HEK293 (cell line): ENCODE results near the gene RASA2.

Experiments
- CTCF ChIA-PET: fragments of 350-600 bp; formaldehyde crosslinking; extraction: SDS; loops from one replicate; lab custom pipeline; 2021; ENCODE audit warnings: antibody characterized with exemption; lab: Yijun Ruan, JAX
- POLR2A ChIA-PET: fragments of 300-600 bp; formaldehyde crosslinking; extraction: SDS; loops from one replicate; lab custom pipeline; 2020; ENCODE audit warnings: antibody characterized with exemption, inconsistent platforms; lab: Yijun Ruan, JAX
- H3K27ac ChIP-seq: fragments of 200-500 bp; sonication (Bioruptor generic); 2 replicates; pipeline ENCODE4 v1.5.1; 2014; ENCODE audit warnings: low read depth, low read length, control low read depth, inconsistent platforms; ENCODE audit errors: extremely low read depth
- H3K36me3 ChIP-seq, 2 experiments: fragments of 200-500 bp in 1 of 2; sonication (Bioruptor generic) in 1 of 2; 1 replicate in 1 of 2; 2 replicates in 1 of 2; pipeline ENCODE4 v1.5.1; 2014 to 2017; ENCODE audit warnings: inconsistent platforms in 2 of 2, low read length in 2 of 2; ENCODE audit not compliant: control insufficient read depth in 2 of 2, insufficient read depth in 1 of 2
- H3K4me1 ChIP-seq: fragments of 200-500 bp; sonication (Bioruptor generic); 2 replicates; pipeline ENCODE4 v1.5.1; 2014; ENCODE audit warnings: mild to moderate bottlenecking, low read length, inconsistent platforms; ENCODE audit not compliant: control insufficient read depth, insufficient read depth
- H3K4me3 ChIP-seq: 2 replicates; pipeline ENCODE4 v1.5.1; 2011; ENCODE audit warnings: low read depth, mild to moderate bottlenecking, control low read depth, low read length, moderate library complexity
- H3K9me3 ChIP-seq: fragments of 200-500 bp; sonication (Bioruptor generic); 2 replicates; pipeline ENCODE4 v1.5.1; 2014; ENCODE audit warnings: low read depth, low read length, inconsistent platforms; ENCODE audit not compliant: control insufficient read depth, insufficient read depth
- BCL11A ChIP-seq: fragments of 450-650 bp; formaldehyde crosslinking; IDR thresholded peaks from 2 replicates; pipeline ENCODE4 v1.5.1; 2016; ENCODE audit warnings: low read depth, missing biosample characterization, missing genetic modification characterization
- FEZF1 ChIP-seq: fragments of 450-650 bp; formaldehyde crosslinking; IDR thresholded peaks from 2 replicates; pipeline ENCODE4 v1.5.1; 2016; ENCODE audit warnings: missing biosample characterization, missing genetic modification characterization
- GLIS1 ChIP-seq: fragments of 450-650 bp; formaldehyde crosslinking; IDR thresholded peaks from 2 replicates; pipeline ENCODE4 v1.5.1; 2016; ENCODE audit warnings: missing biosample characterization, missing genetic modification characterization
- KLF10 ChIP-seq: fragments of 450-650 bp; IDR thresholded peaks from 2 replicates; pipeline ENCODE4 v1.5.1; 2018; ENCODE audit warnings: missing biosample characterization, mild to moderate bottlenecking, missing genetic modification characterization
- MYNN ChIP-seq: fragments of 450-650 bp; formaldehyde crosslinking; IDR thresholded peaks from 2 replicates; pipeline ENCODE4 v1.5.1; 2016; ENCODE audit warnings: missing biosample characterization, missing genetic modification characterization, borderline replicate concordance
- OSR2 ChIP-seq: fragments of 450-650 bp; formaldehyde crosslinking; IDR thresholded peaks from 2 replicates; pipeline ENCODE4 v1.5.1; 2016; ENCODE audit warnings: missing biosample characterization, missing genetic modification characterization
- RBAK ChIP-seq: fragments of 450-650 bp; formaldehyde crosslinking; IDR thresholded peaks from 2 replicates; pipeline ENCODE4 v1.5.1; 2016; ENCODE audit warnings: missing biosample characterization, missing genetic modification characterization
- SP7 ChIP-seq: fragments of 450-650 bp; formaldehyde crosslinking; IDR thresholded peaks from 2 replicates; pipeline ENCODE4 v1.5.1; 2016; ENCODE audit warnings: missing biosample characterization, missing genetic modification characterization
- TCF7L2 ChIP-seq: IDR thresholded peaks from 2 replicates; pipeline ENCODE4 v1.6.1; 2011; ENCODE audit warnings: low read depth, mild to moderate bottlenecking, inconsistent platforms, low read length, moderate library complexity, borderline replicate concordance
- WT1 ChIP-seq: fragments of 450-650 bp; formaldehyde crosslinking; IDR thresholded peaks from 2 replicates; pipeline ENCODE4 v1.5.1; 2016; ENCODE audit warnings: missing biosample characterization, missing genetic modification characterization
- YY1 ChIP-seq: fragments of 450-650 bp; formaldehyde crosslinking; IDR thresholded peaks from 2 replicates; pipeline ENCODE4 v1.5.1; 2018; ENCODE audit warnings: missing biosample characterization, missing genetic modification characterization
- ZIC2 ChIP-seq: fragments of 450-650 bp; formaldehyde crosslinking; IDR thresholded peaks from 2 replicates; pipeline ENCODE4 v1.5.1; 2016; ENCODE audit warnings: missing biosample characterization, missing genetic modification characterization
- ZNF23 ChIP-seq: fragments of 450-650 bp; formaldehyde crosslinking; IDR thresholded peaks from 2 replicates; pipeline ENCODE4 v1.5.1; 2016; ENCODE audit warnings: missing biosample characterization, missing genetic modification characterization, borderline replicate concordance
- ZNF335 ChIP-seq: fragments of 450-650 bp; formaldehyde crosslinking; conservative IDR thresholded peaks from 2 replicates; pipeline ENCODE4 v1.5.1; 2016; ENCODE audit warnings: missing biosample characterization, missing genetic modification characterization
- ZSCAN16 ChIP-seq: fragments of 450-650 bp; formaldehyde crosslinking; IDR thresholded peaks from 2 replicates; pipeline ENCODE4 v1.5.1; 2016; ENCODE audit warnings: missing biosample characterization, missing genetic modification characterization
- TF ChIP-seq, protein P1 (sequence below): fragments of 450-650 bp; formaldehyde crosslinking; IDR thresholded peaks from 2 replicates; pipeline ENCODE4 v1.5.1; 2016; ENCODE audit warnings: missing biosample characterization, missing genetic modification characterization, low read depth
- TF ChIP-seq, protein P2 (sequence below): fragments of 450-650 bp; formaldehyde crosslinking; IDR thresholded peaks from 2 replicates; pipeline ENCODE4 v1.5.1; 2016; ENCODE audit warnings: missing biosample characterization, missing genetic modification characterization
- TF ChIP-seq, protein P3 (sequence below): fragments of 450-650 bp; formaldehyde crosslinking; IDR thresholded peaks from 2 replicates; pipeline ENCODE4 v1.5.1; 2016; ENCODE audit warnings: missing biosample characterization, missing genetic modification characterization
- TF ChIP-seq, protein P4 (sequence below): IDR thresholded peaks from 2 replicates; pipeline ENCODE4 v1.6.1; 2011; ENCODE audit warnings: mild to moderate bottlenecking, low read depth, low read length, borderline replicate concordance
- TF ChIP-seq, protein P5 (sequence below): fragments of 450-650 bp; formaldehyde crosslinking; IDR thresholded peaks from 2 replicates; pipeline ENCODE4 v1.5.1; 2017; ENCODE audit warnings: missing biosample characterization, missing genetic modification characterization
- TF ChIP-seq, protein P6 (sequence below): fragments of 450-650 bp; formaldehyde crosslinking; IDR thresholded peaks from 2 replicates; pipeline ENCODE4 v1.5.1; 2017; ENCODE audit warnings: missing biosample characterization, missing genetic modification characterization

RASA2 gene

DNA sequence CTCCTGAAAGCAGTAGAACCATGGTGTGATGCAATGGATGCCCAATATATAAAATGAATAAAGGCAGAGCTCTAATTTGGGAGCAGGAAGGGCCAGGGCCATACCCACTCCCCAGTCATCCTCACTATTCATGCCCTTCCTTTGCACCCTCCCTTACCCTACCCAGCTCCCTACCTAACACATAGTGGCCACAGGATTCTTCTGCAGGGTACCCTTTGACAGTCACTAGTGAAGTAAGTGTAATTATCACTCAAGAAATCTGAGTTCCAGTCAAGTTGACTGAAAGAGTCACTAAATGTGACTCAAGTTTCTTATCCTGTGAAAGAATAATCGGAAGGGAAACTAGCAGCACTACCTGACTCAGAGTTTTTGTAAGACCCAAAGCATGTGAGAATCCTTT lies 69.2 kb downstream of the RASA2 start:
- CTCF ChIA-PET, result interaction anchor here (1.6 kb wide), 1 partner anchor 95 kb away, joined by 4 read pairs; no protein-coding TSS in a partner anchor
- Histone ChIP-seq H3K4me3 (no peak overlapping the region), H3K36me3 (peaks cover 0 to 7% of the 10 kb centered on the region in 2 experiments; a peak in 1 of 3 replicates), H3K4me1 (peaks cover 3% of the 10 kb centered on the region; the same call in 1 of the 2 replicates), H3K27ac (no peak overlapping the region), H3K9me3 (no peaks in the 10 kb centered on the region)
- POLR2A ChIA-PET, result interaction anchor here (0.5 kb wide), 1 partner anchor 123 kb away, joined by 3 read pairs; no protein-coding TSS in a partner anchor
- TF ChIP-seq, protein P1, sequence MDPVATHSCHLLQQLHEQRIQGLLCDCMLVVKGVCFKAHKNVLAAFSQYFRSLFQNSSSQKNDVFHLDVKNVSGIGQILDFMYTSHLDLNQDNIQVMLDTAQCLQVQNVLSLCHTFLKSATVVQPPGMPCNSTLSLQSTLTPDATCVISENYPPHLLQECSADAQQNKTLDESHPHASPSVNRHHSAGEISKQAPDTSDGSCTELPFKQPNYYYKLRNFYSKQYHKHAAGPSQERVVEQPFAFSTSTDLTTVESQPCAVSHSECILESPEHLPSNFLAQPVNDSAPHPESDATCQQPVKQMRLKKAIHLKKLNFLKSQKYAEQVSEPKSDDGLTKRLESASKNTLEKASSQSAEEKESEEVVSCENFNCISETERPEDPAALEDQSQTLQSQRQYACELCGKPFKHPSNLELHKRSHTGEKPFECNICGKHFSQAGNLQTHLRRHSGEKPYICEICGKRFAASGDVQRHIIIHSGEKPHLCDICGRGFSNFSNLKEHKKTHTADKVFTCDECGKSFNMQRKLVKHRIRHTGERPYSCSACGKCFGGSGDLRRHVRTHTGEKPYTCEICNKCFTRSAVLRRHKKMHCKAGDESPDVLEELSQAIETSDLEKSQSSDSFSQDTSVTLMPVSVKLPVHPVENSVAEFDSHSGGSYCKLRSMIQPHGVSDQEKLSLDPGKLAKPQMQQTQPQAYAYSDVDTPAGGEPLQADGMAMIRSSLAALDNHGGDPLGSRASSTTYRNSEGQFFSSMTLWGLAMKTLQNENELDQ (tag by site-specific recombination), result no peak
- TF ChIP-seq, protein P2, sequence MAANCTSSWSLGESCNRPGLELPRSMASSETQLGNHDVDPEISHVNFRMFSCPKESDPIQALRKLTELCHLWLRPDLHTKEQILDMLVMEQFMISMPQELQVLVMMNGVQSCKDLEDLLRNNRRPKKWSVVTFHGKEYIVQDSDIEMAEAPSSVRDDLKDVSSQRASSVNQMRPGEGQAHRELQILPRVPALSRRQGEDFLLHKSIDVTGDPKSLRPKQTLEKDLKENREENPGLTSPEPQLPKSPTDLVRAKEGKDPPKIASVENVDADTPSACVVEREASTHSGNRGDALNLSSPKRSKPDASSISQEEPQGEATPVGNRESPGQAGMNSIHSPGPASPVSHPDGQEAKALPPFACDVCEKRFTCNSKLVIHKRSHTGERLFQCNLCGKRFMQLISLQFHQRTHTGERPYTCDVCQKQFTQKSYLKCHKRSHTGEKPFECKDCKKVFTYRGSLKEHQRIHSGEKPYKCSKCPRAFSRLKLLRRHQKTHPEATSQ, result no peak
- TF ChIP-seq ZNF23 (no peak), ZSCAN16 (tag by site-specific recombination) (no peak), TCF7L2 (no peak), ZNF335 (no peak), YY1 (tag by site-specific recombination) (no peak), RBAK (tag by site-specific recombination) (no peak)
- TF ChIP-seq, protein P3, sequence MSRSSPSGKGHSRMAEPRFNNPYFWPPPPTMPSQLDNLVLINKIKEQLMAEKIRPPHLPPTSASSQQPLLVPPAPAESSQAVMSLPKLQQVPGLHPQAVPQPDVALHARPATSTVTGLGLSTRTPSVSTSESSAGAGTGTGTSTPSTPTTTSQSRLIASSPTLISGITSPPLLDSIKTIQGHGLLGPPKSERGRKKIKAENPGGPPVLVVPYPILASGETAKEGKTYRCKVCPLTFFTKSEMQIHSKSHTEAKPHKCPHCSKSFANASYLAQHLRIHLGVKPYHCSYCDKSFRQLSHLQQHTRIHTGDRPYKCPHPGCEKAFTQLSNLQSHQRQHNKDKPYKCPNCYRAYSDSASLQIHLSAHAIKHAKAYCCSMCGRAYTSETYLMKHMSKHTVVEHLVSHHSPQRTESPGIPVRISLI, result no peak
- TF ChIP-seq, protein P4, sequence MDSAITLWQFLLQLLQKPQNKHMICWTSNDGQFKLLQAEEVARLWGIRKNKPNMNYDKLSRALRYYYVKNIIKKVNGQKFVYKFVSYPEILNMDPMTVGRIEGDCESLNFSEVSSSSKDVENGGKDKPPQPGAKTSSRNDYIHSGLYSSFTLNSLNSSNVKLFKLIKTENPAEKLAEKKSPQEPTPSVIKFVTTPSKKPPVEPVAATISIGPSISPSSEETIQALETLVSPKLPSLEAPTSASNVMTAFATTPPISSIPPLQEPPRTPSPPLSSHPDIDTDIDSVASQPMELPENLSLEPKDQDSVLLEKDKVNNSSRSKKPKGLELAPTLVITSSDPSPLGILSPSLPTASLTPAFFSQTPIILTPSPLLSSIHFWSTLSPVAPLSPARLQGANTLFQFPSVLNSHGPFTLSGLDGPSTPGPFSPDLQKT, result no peak

DNA sequence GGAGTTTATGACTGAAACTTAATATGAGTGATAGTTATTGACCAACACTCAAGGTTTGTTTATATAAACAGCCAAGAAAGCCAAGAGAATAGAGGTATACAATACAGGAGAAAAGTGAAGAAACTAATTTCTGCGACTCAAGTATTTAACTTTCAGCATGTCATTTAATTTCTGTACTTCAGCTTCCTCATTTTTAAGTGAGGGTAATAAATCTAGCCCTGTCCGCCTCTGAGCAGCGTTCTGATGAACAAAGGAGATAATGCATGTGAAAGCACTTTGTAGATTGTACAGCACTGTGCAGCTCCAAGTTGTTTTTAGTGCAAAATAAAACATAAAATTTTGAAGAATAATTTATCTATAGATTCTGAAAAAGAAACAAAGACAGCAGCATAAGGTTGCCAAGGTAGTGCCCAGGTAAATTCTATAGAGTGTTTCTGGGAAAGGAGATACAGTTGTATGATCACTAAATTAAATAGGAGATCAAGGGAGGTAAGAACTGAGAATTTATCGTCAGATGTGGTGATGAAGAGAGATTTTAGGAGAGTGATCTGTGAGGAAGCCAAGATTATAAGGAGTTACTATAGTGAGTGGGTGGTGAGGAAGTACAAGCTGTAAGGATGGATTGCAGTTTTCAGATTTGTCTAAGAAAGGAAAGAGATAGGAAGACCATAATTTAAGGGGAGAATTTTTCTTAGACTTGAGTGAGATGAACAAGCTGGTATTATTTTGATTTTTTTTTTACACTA lies 71.3 kb downstream of the RASA2 start:
- Histone ChIP-seq H3K36me3 (peaks cover 0 to 7% of the 10 kb centered on the region in 2 experiments; a peak in 1 of 3 replicates), H3K4me1 (peaks cover 3% of the 10 kb centered on the region; the same call in 1 of the 2 replicates), H3K9me3 (no peaks in the 10 kb centered on the region), H3K4me3 (no peak overlapping the region), H3K27ac (no peak overlapping the region)
- ChIA-PET POLR2A (no interaction called here), CTCF (interaction anchor here (0.7 to 5.5 kb wide), 5 partner anchors 84 to 246 kb away, joined by 3 to 79 read pairs (median 4); no protein-coding TSS in a partner anchor)
- TF ChIP-seq SP7 (peak; percentile 52), MYNN (tag by site-specific recombination) (no peak), BCL11A (tag by site-specific recombination) (peak; percentile 73; the same call in 1 of the 2 replicates), KLF10 (0 out of 2 replicates have a peak, but pooled peaks have one; percentile 33), WT1 (tag by site-specific recombination) (peak; percentile 99), ZIC2 (tag by site-specific recombination) (no peak), OSR2 (tag by site-specific recombination) (peak; percentile 77), FEZF1 (peak; percentile 69), GLIS1 (tag by site-specific recombination) (peak; percentile 20; the same call in 1 of the 2 replicates)
- TF ChIP-seq, protein P5, sequence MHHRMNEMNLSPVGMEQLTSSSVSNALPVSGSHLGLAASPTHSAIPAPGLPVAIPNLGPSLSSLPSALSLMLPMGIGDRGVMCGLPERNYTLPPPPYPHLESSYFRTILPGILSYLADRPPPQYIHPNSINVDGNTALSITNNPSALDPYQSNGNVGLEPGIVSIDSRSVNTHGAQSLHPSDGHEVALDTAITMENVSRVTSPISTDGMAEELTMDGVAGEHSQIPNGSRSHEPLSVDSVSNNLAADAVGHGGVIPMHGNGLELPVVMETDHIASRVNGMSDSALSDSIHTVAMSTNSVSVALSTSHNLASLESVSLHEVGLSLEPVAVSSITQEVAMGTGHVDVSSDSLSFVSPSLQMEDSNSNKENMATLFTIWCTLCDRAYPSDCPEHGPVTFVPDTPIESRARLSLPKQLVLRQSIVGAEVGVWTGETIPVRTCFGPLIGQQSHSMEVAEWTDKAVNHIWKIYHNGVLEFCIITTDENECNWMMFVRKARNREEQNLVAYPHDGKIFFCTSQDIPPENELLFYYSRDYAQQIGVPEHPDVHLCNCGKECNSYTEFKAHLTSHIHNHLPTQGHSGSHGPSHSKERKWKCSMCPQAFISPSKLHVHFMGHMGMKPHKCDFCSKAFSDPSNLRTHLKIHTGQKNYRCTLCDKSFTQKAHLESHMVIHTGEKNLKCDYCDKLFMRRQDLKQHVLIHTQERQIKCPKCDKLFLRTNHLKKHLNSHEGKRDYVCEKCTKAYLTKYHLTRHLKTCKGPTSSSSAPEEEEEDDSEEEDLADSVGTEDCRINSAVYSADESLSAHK, result peak; percentile 51; the same call in 1 of the 2 replicates
- TF ChIP-seq, protein P6, sequence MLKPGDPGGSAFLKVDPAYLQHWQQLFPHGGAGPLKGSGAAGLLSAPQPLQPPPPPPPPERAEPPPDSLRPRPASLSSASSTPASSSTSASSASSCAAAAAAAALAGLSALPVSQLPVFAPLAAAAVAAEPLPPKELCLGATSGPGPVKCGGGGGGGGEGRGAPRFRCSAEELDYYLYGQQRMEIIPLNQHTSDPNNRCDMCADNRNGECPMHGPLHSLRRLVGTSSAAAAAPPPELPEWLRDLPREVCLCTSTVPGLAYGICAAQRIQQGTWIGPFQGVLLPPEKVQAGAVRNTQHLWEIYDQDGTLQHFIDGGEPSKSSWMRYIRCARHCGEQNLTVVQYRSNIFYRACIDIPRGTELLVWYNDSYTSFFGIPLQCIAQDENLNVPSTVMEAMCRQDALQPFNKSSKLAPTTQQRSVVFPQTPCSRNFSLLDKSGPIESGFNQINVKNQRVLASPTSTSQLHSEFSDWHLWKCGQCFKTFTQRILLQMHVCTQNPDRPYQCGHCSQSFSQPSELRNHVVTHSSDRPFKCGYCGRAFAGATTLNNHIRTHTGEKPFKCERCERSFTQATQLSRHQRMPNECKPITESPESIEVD (tag by site-specific recombination), result peak; percentile 98
